ENCODE measurements around the gene GFPT2. TPM values are rescaled to one million over a fixed set of nuclear protein-coding genes. Genes with fewer than 3 reads are reported as not detected.

The GFPT2 gene
- 8.2 and 15.7 TPM in 2 replicates for total RNA-seq (2022)
- Bru-seq, nascent RNA: percentile 47 among the genes with signal in this experiment
- BruChase-seq, experiment 1, labeled RNA remaining after a 6-hour chase: percentile 59 among the genes with signal in this experiment
- BruChase-seq, experiment 2, labeled RNA remaining after a 2-hour chase: percentile 48 among the genes with signal in this experiment
- long read RNA-seq, transcript GFPT2-201 (19 exons, 3,093 nt): major isoform, 25 of 37 reads
- long read RNA-seq, partial matches to known transcripts: 7 of 37 reads
- long read RNA-seq, other reads (novel, unspliced or antisense): 5 of 37 reads

GRCh38 chr5:180353048-180353979, at the start of gene GFPT2:
Gene GFPT2 (minus strand): TSS chr5:180353336. CDS start chr5:180353217, 119 bp downstream.
- peak; percentile 89 for DNase-seq (ENCODE audit: unreplicated experiment)
- Mint-ChIP-seq H3K9me3 (ENCODE audit: unreplicated experiment) (no peaks in the 10 kb centered on the region), H3K4me3 (ENCODE audit: unreplicated experiment) (peak within 1 kb of the TSS; percentile 67), H3K27me3 (ENCODE audit: insufficient read depth, unreplicated experiment) (peaks cover 25% of the 10 kb centered on the region), H3K27ac (ENCODE audit: low read depth, unreplicated experiment) (no peak within 1 kb of the TSS), H3K36me3 (ENCODE audit: insufficient read depth, unreplicated experiment) (no peaks in the 10 kb centered on the region), H3K4me1 (ENCODE audit: insufficient read depth, unreplicated experiment) (no peaks in the 10 kb centered on the region)
- ChIA-PET CTCF (interaction anchor here (0.7 kb wide), 2 partner anchors 25 to 379 kb away, joined by 3 read pairs; no protein-coding TSS in a partner anchor), POLR2A (interaction anchor here (0.8 to 2.1 kb wide), 5 partner anchors 19 to 88 kb away, joined by 3 to 8 read pairs (median 4); no protein-coding TSS in a partner anchor)
- BruUV-seq (replicated peaks): no TSS peak
- intact Hi-C loops (cut with micrococcal nuclease): loop anchor here (1.0 kb wide), 1 partner anchor 23 kb away; no protein-coding TSS in a partner anchor
- TF ChIP-seq CTCF (IDR thresholded peaks at IDR 0.05; ENCODE audit: unreplicated experiment): no peak

GRCh38 chr5:180402716-180403115, 49.6 kb upstream of the GFPT2 start:
- Mint-ChIP-seq H3K27ac (ENCODE audit: low read depth, unreplicated experiment) (no peak overlapping the region), H3K4me1 (ENCODE audit: insufficient read depth, unreplicated experiment) (no peaks in the 10 kb centered on the region), H3K4me3 (ENCODE audit: unreplicated experiment) (no peak overlapping the region), H3K27me3 (ENCODE audit: insufficient read depth, unreplicated experiment) (no peaks in the 10 kb centered on the region), H3K9me3 (ENCODE audit: unreplicated experiment) (peaks cover 21% of the 10 kb centered on the region), H3K36me3 (ENCODE audit: insufficient read depth, unreplicated experiment) (peaks cover 6% of the 10 kb centered on the region)
- no TSS peak for BruUV-seq (replicated peaks)
- CTCF ChIA-PET: interaction anchor here (0.7 kb wide), 1 partner anchor 37 kb away, joined by 3 read pairs; no protein-coding TSS in a partner anchor
- DNase-seq (ENCODE audit: unreplicated experiment): no peak
- POLR2A ChIA-PET: no interaction called here
- intact Hi-C loops (cut with micrococcal nuclease): no loop called here
- no peak for TF ChIP-seq CTCF (IDR thresholded peaks at IDR 0.05; ENCODE audit: unreplicated experiment)

DNA sequence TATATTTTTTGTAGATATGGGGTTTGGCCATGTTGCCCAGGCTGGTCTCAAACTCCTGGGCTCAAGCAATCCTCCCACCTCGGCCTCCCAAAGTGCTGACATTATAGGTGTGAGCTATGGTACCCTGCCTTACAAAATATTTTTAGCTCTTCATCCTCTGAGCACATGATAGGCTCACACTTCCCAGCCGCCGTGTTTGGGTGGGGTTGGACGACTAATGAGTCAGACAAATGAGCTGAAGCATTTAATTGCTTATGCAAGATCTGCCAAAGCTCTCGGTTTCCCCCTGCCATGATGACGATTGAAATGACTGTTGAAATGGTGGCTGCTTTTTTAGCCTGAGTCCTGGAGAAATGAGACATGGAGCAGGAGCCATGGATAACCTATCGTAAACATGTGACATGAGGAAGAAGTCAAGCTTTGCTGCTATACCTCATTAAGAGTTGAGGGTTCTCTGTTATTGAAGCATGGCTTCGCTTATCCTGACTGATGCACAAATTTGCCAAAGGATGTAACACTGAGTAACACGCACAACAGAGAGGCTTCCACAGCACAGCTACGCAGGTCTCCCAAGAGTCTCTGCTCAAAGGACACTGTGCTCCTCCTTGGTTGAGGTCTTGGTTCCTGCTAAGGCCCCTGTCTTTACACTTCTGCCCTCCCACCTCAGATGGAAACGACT, 48.2 kb upstream of the GFPT2 start:
- BruUV-seq (replicated peaks): no TSS peak
- Mint-ChIP-seq H3K27ac (ENCODE audit: low read depth, unreplicated experiment) (no peak overlapping the region), H3K4me1 (ENCODE audit: insufficient read depth, unreplicated experiment) (no peaks in the 10 kb centered on the region), H3K9me3 (ENCODE audit: unreplicated experiment) (peaks cover 21% of the 10 kb centered on the region), H3K36me3 (ENCODE audit: insufficient read depth, unreplicated experiment) (peaks cover 6% of the 10 kb centered on the region), H3K4me3 (ENCODE audit: unreplicated experiment) (no peak overlapping the region), H3K27me3 (ENCODE audit: insufficient read depth, unreplicated experiment) (no peaks in the 10 kb centered on the region)
- ChIA-PET POLR2A (interaction anchor here (0.6 to 0.7 kb wide), 2 partner anchors 9 to 40 kb away, joined by 3 to 4 read pairs; no protein-coding TSS in a partner anchor), CTCF (interaction anchor here (0.6 kb wide), 1 partner anchor 29 kb away, joined by 4 read pairs; no protein-coding TSS in a partner anchor)
- peak; percentile 50 for DNase-seq (ENCODE audit: unreplicated experiment)
- intact Hi-C loops (cut with micrococcal nuclease): no loop called here
- no peak for TF ChIP-seq CTCF (IDR thresholded peaks at IDR 0.05; ENCODE audit: unreplicated experiment)

All from MCF 10A (cell line).